OCI-LY7 (cell line): ENCODE results near the gene EGLN2.

Source experiments
- EZH2phosphoT487 ChIP-seq: fragments of 200-600 bp; sonication (generic); IDR thresholded peaks from 2 replicates; pipeline ENCODE4 v1.6.1; 2018; ENCODE audit warnings: low read depth, borderline replicate concordance, mild to moderate bottlenecking, mixed run types, antibody characterized with exemption, low read length, moderate library complexity, mixed read lengths
- TF ChIP-seq, protein P1 (sequence below): fragments of 200-600 bp; sonication (generic); conservative IDR thresholded peaks from 2 replicates; pipeline ENCODE4 v1.5.1; 2014; ENCODE audit warnings: mild to moderate bottlenecking, antibody characterized with exemption, low read length, moderate library complexity, mixed read lengths

- TF ChIP-seq, protein P1, sequence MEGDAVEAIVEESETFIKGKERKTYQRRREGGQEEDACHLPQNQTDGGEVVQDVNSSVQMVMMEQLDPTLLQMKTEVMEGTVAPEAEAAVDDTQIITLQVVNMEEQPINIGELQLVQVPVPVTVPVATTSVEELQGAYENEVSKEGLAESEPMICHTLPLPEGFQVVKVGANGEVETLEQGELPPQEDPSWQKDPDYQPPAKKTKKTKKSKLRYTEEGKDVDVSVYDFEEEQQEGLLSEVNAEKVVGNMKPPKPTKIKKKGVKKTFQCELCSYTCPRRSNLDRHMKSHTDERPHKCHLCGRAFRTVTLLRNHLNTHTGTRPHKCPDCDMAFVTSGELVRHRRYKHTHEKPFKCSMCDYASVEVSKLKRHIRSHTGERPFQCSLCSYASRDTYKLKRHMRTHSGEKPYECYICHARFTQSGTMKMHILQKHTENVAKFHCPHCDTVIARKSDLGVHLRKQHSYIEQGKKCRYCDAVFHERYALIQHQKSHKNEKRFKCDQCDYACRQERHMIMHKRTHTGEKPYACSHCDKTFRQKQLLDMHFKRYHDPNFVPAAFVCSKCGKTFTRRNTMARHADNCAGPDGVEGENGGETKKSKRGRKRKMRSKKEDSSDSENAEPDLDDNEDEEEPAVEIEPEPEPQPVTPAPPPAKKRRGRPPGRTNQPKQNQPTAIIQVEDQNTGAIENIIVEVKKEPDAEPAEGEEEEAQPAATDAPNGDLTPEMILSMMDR, result no peak
- TF ChIP-seq EZH2phosphoT487, result no peak
Observed at GRCh38 chr19:40750058-40750873, 48.7 kb upstream of the EGLN2 start, which contains the start of gene ACTMAP.
